Measurements from ENCODE around the gene SMIM28.
"Not testable (repeated sequence)": the region's sequence is repeated elsewhere in the genome, so short reads cannot be mapped to it uniquely, and the experiment has no call there.

Gene SMIM28

DNA sequence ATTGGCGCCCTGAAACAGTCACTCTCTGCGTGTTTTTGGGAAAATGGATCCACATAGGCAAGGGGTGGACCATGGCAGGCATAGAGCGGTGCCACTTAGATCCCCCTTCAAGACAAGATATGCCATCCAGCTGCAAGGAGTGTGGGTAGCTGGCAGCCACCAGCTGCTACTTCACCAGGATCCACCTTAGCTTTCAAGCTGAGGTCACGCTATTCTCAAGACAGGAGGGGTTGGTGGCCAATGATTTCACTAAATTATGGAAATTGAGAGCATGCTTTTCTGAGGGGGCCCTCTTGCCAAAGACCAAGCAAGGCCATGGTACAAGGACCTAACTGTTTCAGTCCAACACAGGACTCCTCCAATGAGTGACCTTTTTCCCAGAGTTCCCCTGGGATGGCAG lies 42.7 kb downstream of the SMIM28 start:
- TF ChIP-seq, protein P1, sequence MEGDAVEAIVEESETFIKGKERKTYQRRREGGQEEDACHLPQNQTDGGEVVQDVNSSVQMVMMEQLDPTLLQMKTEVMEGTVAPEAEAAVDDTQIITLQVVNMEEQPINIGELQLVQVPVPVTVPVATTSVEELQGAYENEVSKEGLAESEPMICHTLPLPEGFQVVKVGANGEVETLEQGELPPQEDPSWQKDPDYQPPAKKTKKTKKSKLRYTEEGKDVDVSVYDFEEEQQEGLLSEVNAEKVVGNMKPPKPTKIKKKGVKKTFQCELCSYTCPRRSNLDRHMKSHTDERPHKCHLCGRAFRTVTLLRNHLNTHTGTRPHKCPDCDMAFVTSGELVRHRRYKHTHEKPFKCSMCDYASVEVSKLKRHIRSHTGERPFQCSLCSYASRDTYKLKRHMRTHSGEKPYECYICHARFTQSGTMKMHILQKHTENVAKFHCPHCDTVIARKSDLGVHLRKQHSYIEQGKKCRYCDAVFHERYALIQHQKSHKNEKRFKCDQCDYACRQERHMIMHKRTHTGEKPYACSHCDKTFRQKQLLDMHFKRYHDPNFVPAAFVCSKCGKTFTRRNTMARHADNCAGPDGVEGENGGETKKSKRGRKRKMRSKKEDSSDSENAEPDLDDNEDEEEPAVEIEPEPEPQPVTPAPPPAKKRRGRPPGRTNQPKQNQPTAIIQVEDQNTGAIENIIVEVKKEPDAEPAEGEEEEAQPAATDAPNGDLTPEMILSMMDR (IDR thresholded peaks at IDR 0.05; ENCODE audit: insufficient read depth, low read depth, low read length, missing control alignments): no peak
- H3K4me3 ChIP-seq (ENCODE audit: low read length): no peak overlapping the region
- DNase-seq (ENCODE audit: low read depth): no peak

DNA sequence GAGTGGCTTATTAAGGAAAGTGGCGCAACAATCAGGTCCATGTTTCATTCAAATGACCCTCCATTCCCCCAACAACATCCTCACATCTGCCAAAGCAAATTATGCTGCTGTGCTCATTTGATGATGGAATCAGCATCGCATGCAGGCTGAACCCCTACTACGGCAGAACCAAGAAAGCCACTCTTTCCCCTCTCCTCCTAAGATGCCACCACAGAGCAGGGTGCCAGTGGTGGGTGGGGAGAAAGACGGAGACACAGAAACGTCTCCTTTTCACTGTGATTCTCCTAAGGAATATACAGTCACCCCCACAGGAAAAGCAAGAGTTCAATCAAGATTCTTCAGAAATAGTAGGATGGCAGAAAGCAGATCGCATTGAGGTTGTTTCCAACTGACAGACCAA lies 43.4 kb downstream of the SMIM28 start:
- TF ChIP-seq, protein P1 (IDR thresholded peaks at IDR 0.05; ENCODE audit: insufficient read depth, low read depth, low read length, missing control alignments): no peak
- H3K4me3 ChIP-seq (ENCODE audit: low read length): no peak overlapping the region
- DNase-seq (ENCODE audit: low read depth): no peak

DNA sequence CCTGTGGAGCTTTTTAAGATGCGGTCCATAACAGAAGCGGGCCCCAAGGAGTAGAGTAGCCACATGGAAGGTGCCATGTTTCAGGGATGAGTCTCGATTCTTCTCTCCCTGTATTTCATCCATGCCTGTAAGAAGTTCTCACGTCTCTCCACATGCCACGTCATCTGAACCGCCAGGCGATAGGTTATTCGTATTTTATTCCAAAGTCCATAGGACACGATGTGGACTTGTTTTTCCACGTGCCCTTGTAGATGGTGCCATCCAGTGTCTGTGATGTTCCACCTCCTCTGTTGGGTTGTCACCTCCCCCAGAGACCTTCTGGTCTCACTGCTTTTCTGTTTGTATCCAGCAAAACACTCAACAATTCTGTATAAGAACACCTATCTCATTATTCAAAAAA lies 43.9 kb downstream of the SMIM28 start:
- TF ChIP-seq, protein P1 (IDR thresholded peaks at IDR 0.05; ENCODE audit: insufficient read depth, low read depth, low read length, missing control alignments): no peak

DNA sequence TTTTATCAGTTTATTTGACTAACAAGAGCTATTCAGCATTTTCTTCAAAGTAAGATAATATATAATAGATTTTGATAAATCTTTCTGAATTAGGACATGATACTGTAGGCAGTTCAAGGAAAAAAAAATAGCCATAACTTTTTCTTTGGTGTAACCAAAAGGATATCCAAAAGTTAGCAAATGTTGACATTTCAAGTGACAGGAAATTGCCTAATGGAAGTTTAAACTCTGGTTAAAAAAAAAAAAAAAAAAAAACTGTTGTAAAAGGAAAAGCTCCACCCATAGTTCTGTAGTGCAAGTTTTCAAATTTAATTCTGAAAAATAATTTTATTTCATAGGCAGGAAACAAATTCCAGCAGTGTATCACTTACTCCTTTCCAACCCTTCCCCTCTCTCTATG lies 45.2 kb downstream of the SMIM28 start:
- no peak overlapping the region for H3K4me3 ChIP-seq (ENCODE audit: low read length)
- no peak for DNase-seq (ENCODE audit: low read depth)
- TF ChIP-seq, protein P1 (IDR thresholded peaks at IDR 0.05; ENCODE audit: insufficient read depth, low read depth, low read length, missing control alignments): no peak

More for the DNA sequence above, 43.9 kb downstream of the SMIM28 start:
- H3K4me3 ChIP-seq (ENCODE audit: low read length): no peak overlapping the region
- DNase-seq (ENCODE audit: low read depth): no peak

DNA sequence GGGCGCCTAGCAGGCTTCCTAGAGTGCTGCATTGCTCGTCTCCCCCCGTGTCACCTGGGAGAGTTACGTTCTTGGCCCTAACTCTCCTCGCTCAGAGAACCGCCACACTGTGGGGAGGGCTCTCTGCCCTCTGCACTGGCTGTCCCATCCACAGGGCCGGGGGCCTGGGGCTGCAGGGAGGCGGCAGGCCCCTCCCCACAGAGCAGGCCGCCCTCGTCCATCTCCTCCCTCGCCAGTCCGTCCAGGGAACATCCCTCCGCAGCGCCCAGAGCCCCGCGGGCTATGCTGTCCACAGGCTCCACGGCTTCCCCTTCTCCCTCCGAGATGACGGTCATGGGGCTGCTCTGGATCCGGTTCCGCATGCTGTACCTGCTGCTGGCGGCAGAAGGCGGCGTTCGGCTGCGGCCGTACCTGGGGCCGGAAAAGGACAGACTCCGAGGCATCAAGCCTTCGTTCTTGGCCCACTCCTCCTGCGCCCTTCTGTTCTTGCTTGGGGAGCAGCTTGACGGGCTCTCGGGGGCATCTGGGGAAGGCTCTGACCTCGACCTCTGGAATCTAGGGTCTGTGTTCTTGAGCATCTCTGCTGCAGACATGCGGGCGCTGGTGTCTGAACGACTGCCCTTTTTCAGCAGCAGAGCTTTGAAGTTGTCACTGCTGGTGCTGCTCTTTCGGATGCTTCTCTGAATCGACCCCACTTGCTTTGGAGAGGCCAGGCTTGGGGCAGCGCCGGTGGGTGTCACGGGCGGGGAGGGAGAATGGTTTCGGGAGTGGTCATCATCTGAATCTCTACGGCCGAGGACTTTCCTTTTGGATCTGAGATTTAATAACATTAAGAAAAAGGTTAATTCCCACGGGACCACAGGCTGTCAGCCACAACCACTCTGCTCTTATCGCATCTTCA lies 46.5 kb downstream of the SMIM28 start:
- TF ChIP-seq, protein P1 (IDR thresholded peaks at IDR 0.05; ENCODE audit: insufficient read depth, low read depth, low read length, missing control alignments): no peak
- no peak for DNase-seq (ENCODE audit: low read depth)
- H3K4me3 ChIP-seq (ENCODE audit: low read length): no peak overlapping the region

DNA sequence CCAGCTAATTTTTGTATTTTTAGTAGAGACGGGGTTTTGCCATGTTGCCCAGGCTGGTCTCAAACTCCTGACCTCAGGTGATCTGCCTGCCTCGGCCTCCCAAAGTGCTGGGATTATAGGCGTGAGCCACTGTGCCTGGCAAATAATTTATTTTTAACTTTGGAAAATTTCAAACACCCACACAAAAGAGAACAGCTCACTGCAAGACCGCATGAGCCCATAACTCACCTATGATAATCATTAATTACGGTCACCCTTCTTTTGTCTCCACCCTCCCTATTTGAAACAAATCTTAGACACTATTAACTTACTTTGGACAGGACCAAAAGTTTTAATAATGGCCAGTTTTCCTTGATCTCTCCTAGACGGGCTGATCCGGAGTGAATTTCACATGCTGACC lies 47.6 kb downstream of the SMIM28 start:
- H3K4me3 ChIP-seq (ENCODE audit: low read length); DNase-seq (ENCODE audit: low read depth): not testable (repeated sequence)

DNA sequence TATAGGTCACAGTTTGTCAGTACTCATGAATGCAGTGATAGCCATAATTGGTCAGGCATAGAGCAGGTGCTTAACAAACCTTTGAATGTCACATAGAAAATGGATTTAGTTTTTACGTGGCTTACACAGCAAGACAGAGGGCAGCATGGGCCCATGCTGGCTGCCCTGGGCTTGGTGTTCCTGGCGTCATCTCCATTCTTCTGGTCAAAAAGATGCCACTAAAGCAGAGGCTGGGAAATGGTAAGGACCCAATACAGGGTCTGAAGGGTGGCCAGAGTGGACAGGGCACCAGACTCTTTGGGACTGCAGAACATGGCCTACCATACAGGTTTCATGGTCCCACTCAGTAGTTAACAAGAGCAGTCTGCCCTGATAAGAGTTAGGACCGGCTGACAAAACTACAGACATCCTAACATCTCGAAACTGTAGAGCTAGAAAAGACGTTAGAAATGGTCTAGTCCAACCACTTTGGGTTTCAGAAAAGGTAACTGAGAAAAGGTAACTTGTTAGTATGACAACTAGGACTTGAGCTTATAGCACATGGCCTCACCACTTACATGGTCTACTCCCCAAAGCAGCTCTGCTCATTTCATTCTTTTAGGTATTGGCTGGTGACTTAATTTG lies 48.9 kb downstream of the SMIM28 start:
- no peak overlapping the region for H3K4me3 ChIP-seq (ENCODE audit: low read length)
- no peak for DNase-seq (ENCODE audit: low read depth)
- TF ChIP-seq, protein P1 (IDR thresholded peaks at IDR 0.05; ENCODE audit: insufficient read depth, low read depth, low read length, missing control alignments): no peak

Data from epithelial cell of esophagus (primary cell).